AG08396 (cell line): Measurements from ENCODE around the gene WIZ.

ENCODE experiments used
- DNase-seq: peaks from one replicate; pipeline ENCODE4 v3.0.0; 2012; ENCODE audit warnings: low spot score, mixed read lengths

The WIZ gene

DNA sequence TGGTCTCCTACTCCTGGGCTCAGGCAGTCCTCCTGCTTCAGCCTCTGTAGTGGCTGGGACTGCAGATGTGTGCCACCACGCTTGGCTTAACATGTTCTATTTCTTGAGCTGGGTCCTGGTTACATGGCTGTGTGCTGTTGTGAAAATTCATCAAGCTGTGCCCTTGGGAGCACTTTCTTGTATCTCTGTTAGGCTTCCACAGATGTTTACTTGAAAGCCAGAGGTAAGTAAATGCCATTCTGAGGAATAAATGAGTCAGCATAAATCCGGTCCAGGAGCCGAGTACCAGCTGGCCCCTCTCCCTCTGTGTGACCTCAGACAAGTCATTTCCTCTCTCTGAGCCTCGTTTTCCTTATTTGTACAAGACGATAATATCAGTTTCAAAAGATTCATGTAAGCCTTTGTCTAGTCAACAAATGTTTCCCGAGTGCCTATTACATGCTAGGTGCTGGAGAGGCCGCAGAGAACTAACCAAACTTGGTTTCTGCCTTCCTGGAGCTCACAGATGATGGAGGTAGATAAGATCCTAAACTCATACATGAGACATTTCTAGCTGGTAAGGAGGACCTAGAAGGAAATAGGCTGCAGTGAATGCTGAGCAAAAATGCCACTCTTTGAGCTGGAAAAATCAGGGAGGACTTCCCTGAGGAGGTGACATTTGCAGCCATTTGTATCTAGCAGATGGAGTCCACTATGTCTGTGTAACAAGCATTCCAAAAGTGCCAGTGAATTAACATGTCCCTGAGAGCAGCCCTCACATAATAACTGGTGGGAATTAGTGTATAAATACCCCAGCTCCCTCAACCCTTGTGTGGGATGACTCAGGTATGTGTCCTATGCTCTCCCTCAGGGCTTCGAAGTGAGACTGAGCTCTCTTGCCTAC, 17.3 kb upstream of the WIZ start:
- DNase-seq = no peak

DNA sequence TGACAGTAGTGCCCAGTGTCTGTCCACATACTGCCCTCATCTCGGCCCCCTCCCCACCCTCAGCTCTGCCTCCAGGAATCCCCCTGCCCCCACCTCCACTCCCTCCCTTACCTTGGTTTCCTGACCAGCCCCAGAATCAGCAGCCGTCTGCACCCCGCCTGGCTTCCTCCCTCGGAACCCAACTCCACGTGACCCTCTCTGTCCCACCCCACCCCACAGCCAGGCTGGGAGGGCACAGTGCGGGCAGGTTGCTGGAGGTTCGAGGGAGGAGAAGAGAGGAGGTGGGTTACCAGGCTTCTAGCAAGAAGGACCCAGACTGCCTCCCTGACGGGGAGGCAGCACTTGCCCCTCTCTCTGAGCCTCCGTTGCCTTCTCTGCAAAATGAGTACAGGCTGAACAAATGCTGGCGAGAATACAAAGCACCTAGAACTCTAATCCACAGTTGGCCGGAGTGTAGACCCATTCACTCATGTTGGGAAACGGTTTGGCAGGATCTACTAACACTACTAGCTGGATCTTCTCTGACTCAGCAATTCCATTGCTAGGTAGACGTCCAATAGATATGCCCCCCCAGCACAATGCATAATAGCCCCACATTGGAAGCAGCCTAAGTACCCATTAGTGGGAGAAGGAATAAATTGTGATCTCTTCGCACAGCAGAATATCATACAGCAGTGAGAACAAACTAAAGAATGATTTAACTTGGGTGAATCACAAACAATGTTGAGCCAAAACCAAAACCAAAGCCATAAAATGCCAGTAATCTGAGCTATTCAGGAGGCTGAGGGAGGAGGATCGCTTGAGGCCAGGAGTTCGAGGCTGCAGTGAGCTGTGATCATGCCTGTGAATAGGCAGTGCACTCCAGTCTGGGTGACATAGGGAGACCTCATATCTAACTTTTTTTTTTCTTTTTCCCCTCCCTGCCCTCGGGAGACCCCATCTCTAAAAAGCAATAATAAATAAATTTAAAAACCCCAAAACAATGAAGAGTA, 14.9 kb upstream of the WIZ start, which contains the start of gene RASAL3:
RASAL3 (minus strand) TSS at position 151 of the 992 bp plus-strand sequence. CDS start 186 bp downstream, outside the sequence.
- no peak for DNase-seq

DNA sequence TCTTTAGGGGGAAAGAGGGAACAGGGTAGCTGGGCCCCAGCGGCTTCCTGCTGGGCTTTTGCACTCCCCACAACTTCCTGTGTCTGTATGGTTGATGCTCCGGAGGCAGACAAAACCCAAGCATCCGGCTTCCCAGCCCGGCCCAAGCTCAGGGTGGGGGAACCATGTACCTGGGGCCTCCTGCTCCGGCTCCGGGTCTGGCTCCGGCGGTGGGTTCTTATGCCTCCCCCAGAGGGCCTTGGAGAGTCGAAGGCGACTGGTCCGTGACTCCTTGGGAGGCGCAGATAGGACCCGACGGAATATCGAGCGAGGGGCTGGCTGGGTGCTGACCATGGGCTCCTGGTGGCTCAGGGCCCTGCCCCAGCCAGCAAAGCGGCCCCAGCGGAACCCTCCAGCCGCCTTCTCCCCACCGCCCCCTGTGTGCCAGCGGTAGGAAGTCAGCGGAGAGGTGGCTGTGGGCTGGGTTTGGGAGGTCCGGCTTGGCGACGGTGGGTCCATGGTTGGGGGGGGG, 14.2 kb upstream of the WIZ start:
- no peak for DNase-seq

DNA sequence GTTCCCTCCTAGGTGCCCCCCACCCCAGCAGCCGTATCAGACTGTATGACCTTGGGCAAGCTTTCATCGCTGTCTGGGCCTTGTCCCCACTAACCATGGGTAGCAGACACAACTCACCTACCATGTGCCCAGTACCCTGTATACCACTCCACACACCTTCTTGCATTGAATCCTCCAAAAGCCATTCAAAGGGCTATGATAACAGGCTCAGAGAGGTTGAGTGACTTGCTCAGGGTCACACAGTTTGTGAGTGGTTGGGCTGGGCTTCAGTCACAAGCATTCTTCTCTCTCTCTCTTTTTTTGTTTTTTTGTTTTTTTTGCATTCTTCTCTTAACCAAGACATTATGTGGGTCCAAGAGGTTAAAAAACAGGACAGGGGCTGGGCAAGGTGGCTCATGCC, 11.9 kb upstream of the WIZ start:
- DNase-seq = no peak

DNA sequence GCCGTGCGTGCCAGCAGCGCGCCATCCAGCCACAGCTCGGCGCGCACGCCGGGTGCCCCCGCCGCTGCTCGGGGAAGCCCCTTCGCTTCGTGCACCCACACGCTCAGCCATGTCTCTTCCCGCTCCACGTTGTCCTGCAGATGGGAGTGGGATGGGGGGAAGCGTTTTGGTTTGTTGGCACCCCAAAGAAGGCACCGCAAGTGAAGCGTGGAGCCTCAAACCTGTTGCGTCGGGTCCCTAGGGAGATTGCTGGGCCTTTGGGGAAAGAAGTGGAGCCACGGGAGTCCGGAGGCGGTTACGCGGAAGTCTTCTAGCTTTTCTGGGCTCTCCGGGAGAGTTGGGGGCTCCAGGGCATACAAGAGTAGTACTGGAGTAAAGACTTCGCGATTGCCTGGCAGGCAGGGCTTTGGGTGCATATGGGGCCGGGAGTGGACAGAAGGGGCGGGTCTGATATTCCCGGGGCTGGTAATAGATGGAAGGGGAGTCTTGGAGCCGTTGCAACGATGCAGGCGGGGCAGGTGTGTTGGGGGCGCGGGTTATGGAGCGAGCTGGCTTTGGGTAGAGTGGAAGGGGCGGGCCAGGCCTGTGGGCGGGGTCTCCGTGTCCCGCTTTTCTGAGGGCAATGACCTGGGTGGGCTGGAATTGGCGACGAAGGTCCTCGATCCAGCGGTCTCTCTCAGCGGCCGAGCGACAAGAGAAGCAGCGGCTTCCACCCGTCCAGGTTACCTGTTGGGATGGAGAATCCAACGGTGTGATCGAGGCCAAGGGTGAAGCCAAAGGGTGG, 8.1 kb upstream of the WIZ start:
- DNase-seq = no peak

DNA sequence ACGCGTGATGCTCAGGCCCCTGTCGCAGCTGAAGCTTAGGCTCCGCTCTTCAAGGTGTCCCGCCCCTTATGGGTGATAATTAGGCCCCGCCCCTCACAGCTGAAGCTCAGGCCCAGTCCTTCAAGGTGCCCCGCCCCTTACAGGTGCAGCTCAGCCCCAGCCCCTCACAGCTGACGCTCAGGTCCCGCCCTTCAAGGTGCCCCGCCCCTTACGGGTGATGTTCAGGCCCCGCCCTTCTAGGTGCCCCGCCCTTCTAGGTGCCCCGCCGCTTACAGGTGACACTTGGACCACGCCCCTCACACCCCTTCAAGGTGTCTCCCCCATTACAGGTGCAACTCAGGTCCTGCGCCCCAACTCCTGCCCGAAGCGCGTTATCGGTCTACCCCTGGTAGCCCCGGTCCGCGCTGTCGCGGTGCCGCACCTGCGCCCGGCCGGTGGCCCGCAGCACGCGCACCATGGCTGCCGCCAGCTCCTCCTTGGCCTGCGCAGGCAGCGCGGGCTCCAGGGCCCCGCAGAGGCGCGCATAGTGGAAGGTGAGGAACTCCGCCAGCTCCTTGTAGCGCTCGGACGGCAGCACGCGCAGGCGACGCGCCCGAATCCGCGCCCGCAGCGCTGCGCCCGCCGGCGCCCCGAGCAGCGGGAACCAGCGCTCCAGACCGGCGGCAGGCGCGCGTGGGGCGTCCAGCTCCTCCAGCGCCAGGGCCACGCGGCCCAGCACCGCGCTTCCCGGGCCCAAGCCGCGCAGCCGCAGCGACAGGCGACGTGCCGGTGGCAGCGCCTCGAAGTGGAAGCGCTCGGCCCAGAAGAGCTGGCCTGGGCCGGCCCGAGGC, 7.3 kb upstream of the WIZ start:
- DNase-seq = no peak

DNA sequence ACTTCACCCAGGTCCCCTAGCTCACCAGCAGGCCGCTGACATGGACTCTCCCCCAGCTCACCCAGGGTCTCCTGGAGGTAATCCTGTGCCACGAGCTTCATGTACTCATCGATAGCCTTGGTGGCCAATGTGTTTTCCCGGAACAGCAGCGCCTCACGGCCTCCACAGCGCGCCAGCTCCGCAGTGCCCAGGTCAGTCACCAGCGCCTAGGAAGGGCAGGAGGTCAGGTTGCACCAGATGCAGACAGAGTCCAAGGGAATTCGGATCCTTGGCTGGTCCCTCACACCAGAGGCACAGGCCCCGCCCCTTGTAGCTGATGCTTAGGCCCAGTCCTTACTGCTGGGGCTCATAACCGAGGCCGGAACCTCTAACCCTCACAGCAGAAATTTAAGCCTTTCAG, 6.7 kb upstream of the WIZ start:
- no peak for DNase-seq

DNA sequence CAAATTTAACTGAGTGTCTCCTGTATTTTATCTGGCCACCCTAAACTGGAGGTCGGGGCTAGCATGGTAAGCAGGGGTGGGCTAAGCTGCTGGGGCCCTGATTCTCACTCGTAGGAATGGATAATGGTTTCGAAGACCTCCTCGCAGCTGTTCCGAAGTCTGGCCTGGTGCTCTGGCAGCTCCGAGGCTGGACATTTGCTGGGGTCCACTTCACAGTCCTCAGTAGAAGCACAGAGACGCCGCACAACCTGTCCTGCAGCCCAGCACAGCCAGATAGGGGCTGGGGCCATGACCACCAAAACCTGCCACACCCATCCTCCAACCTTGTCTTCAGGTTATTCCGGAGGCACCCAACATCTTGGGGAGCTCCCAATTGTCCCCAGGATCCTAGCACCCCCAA, 6.2 kb upstream of the WIZ start:
- DNase-seq = no peak

DNA sequence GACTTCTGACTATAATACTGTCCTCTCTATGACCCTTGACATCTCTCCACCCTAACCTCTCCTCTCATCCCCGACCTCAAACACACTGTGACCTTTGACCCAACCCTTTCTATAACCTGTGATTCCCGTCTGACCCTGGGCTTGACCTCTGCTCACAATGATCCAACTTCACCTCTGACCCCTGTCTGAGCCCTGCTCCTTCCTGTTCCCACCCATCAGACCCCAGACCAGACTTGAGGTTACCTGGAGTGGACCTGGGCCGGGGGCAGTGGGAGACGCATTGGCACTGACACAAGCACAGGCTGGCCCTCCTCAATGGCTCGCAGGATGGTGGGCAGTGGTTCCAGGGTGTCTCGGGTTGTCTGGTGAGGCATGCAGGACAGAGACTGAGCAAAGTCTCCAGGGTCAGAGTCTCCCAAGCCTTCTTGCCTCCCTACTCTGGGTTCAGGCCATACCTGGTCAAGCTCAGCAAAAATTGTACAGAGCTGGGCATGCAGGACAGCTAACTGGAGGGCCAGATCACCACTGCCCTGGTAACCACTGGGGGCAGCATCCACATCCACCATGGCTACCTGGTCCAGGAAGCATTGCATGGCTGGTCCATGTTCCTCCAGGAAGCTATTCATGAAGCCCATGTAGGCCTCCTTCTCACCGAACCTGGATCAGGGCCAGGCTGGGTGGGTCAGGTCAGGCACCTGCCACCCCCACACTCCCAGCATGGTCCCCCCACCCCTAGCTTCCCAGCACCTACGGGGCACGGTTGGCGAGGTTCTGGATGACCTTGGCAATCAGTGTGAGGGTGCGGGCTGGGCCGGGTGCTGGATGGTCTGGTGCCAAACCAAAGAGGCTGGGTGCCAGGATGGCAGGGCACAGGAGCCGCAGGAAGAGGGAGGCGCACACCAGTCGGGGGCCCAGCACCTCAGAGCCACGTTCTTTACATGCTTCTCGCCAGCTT, 4.4 kb upstream of the WIZ start:
- DNase-seq = no peak

DNA sequence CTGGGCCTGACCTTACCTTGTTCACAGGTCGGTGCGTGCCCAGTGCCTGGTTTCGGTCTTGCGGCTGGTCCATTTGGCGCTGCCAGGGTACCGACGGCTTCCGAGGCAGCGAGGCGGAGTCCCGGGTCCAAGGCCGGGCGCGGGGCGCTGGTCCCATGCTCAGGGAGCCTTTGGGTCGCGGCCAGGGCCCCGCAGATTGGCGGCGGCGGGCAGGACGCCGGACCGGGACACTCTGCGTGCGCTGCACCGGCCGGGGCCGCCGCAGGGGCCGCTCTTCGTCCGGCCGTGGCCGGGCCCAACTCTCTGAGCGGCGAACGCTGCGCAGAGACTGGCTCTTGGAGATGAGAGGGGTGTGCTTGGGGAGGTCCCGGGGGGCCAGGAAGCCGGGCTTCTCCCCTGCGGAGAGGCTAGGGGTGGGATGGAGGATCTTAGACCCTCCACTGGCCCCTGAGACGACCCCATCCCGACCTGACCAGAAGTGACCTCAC, 3.4 kb upstream of the WIZ start:
- peak; percentile 78 for DNase-seq

DNA sequence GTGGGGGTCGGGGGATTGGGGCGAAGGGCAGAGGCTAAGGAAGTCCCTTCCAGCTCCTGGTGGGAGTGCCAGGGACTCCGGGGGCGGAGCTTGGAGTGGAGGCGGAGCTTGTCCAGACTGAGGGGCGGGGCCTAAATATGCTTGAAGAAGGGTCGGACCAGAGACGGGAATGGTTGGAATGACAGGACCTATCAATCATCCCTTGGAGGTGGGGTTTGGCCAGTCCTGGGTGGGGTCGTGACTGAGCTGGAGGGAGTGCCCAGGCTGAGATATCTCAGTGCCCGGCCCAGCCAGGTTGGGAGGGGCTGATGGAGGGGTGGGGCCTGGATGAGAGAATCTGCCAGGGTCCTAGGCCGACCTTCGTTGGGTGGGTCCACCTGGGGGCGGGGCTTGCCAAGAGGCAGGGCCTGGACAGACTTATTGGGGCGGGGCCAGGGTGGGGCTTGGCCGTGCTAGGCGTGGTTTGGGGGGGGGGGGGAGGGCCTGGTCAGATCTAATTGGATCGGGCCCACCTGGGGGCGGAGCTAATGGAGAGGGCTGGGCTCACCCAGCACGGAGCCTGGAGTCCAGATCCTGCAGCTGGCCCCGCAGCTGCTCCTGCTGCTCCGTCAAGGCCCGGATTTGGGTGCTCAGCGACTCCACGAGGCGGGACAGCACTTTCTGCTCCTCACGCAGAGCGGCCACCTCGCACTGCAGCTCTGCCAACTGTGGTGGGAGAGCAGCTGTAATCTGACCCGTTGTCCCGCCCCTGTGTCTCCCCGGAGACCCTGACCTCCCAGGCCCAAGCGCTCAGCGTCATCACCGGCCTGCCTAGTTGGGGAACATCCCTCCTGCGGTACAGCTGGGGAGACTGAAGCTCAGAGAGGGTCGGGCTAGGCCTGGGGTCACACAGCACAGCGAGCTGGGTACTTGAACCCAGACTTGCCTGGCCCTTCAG, 2.6 kb upstream of the WIZ start:
- DNase-seq = peak; percentile 96

DNA sequence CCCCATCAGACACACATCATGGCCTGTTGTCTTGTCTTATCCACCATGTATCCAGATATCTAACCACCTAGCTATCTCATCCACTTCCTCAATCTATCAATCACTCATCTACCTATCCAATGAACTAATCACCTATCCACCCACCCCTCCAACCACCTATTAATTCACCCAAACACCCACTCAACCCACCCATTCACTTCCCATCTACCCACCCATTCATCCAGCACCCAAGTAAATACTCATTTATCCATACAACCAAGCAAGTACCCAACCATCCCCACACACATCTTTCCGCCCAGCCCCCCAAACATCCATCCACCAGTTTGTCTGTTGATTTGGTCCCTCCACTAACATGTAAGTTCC, 753 bp upstream of the WIZ start:
- no peak for DNase-seq

DNA sequence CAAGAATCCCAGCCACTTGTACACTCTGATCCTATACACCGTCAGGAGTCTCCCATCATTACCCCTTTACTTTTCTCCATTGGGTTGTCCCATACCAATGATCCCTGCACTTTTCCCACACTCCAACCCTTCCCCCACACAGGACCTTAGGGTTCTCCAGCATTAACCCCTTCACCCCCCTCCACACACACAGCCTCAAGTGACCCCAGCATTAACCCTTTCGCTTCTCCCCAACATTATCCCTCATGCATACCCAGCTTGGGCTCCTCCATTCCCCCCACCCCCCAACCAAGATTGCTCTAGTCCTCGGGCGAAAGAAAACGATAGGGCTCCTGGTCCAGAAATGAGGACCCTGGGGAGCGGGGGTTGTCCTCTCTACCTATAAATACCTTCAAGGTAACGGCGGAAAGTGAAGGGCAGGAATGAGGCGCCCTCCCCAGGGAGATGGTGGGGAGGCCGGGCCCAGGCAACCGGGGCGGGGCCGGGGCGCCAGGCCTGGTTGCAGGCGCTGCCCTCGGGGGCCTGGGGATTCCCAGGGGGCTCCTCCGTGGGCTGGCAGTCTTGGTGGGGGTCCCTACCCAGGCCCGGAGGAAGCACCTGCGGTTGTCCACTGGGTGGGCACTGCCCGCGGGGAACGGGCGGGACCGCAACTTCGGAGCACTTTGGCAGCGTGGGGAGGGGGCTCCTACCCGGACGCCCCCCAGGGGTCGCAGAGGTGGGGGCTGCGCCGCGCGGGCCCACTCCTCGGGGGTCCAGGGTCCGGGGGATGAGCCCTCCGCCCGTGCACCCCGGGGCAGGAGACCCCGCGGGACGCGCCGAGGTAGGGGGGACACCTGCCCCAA, 757 bp downstream of the WIZ start:
- no peak for DNase-seq

DNA sequence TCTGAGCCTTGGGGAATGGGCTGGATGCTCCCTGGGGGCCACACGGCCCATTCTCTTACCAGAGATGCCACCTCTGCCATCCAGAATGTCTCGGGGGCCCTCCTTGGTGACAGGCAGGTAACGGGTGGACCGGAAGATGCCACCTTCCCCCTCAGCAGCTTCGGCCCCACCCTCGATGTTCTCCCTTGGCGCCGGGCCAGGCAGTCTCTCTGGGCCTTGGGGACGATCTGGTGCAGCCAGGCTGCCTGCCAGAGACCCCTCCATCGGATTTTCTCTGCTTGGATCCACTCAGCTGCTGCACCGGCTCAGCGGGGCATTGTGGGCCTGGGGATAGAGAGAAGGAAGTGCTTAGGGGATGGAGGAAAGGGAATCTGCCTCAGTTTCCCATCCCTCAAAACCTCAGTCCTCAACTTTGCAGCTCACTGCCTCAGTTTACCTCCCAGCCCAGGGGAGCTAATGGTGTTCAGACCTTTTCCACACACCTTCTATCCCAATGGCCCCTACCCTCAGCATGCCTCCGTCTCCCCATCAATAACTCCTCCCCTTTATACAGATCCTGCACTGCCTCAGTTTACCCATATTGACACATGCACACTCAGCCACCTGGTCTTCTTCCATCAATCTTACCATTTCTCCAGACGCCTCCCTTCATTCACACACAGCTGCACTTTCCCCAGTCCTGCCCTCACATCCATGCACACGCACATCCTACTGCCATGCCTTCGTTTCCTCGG, 1.5 kb downstream of the WIZ start:
- no peak for DNase-seq

DNA sequence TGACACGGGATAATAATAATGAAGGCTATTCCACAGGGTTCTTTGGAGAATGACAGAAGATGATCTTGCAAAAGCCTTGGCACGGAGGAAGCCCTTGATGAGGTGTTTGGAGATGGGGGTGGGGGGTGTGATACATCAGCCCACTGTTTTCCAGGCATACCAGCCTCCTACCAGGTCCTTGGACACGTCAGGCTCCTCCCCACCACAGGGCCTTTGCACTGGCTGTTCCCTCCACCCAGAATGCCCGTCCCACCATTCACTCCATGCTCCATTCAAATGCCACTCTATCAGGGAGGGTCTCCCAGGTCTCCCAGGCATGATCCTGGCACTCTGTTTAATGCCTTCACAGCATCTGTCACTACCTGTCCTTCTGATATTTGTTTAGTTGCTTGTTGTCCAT, 2.7 kb downstream of the WIZ start:
- DNase-seq = no peak

DNA sequence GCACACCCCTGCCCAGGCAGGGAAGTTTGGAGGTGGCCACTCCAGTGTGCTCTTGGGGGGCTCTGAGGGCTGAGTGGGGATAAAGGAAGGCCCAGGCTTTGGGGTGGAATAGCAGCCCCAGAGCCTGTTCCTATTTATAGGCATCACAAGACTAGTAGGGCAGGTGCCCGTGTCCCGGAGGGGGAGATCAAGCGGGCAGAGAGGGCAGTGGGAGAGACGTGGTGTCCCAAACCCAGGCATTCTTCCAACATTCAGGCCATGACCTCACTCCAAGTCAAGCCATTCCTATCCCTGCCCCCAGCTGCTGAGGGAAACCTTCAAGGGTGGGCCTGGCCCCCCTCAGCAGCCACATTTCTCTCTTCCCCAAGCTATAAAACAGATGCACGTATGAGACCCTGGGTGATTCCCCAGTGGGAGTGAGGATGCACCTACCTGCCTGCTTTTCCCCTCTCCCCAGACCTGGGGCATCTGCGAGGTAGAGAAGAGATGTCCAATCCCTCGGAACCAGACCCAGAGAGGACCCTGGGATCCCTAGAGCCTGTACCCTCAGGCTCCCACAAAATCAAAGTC, 3.9 kb downstream of the WIZ start:
- DNase-seq = no peak

DNA sequence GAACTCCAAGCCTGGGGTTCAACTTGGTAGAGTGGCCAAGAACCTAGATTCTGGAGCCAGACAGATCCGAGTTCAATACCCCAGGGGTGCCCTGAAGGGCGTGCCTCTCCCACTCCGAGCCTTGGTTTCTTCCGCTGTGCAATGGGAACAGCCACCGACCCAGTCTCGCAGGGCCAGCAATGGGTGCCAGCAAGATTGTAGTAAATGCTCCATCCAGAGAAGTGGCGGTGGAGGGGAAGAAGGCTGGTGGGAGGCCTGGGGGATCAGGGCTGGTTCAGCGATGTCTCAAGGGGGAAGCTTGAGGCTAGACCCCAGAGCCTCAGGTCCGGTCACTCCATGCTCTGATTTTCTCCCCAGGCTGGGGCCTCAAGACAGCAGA, 4.5 kb downstream of the WIZ start:
- no peak for DNase-seq
